K562 (cell line): ENCODE data around the gene RNU6-1. TPM values are rescaled to one million over a fixed set of nuclear protein-coding genes. Genes with fewer than 3 reads are reported as not detected.

Source experiments
- ATAC-seq: fragments of 200-7000 bp; cut with Tn5 transposase; 3 replicates; pipeline ENCODE4 v1.9.1; 2020; ENCODE audit warnings: moderate library complexity
- BruUV-seq: library from RNA; stranded (reverse); fragments of 400-500 nt; replicated peaks from 2 replicates; lab custom pipeline; 2021; lab: Mats Ljungman, UMichigan
- CTCF ChIA-PET: fragments of 300-600 bp; formaldehyde crosslinking; extraction: SDS; loops from one replicate; lab custom pipeline; 2021; ENCODE audit warnings: low intra/inter-chr PET ratio; lab: Yijun Ruan, JAX
- POLR2A ChIA-PET: fragments of 300-600, 350-650 bp; sonication (Branson Sonifier 250); formaldehyde crosslinking; extraction: SDS; loops from one replicate; lab custom pipeline; 2021; ENCODE audit warnings: antibody characterized with exemption, inconsistent platforms; lab: Yijun Ruan, JAX
- DNase-seq, 4 experiments: peaks; one replicate each; pipeline versions ENCODE4 v3.0.0 to v3.0.0-alpha.2; 2011 to 2018; ENCODE audit warnings: low spot score in 3 of 4, mixed read lengths in 3 of 4; ENCODE audit errors: extremely low read depth in 1 of 4
- FAIRE-seq: peaks from 2 replicates; lab custom pipeline; 2011; peaks lifted over from hg19 to GRCh38; lab: Jason Lieb, UNC
- H2AFZ ChIP-seq: 2 replicates; pipeline ENCODE4 v1.6.0; 2011; ENCODE audit warnings: low read depth, low read length, control low read depth, inconsistent platforms
- H3K27ac ChIP-seq: fragments of 200-600 bp; 3 replicates; pipeline ENCODE4 v1.8.0; 2011; ENCODE audit warnings: low read depth, mild to moderate bottlenecking, control low read depth, inconsistent platforms, low read length, moderate library complexity, mixed read lengths; ENCODE audit errors: extremely low read depth
- H3K27me3 ChIP-seq, 2 experiments: fragments of 300-600 bp in 1 of 2; 2 replicates in 1 of 2; 3 replicates in 1 of 2; pipeline versions ENCODE4 v1.6.0 to v1.8.0; 2011; ENCODE audit warnings: inconsistent platforms in 2 of 2, low read length in 2 of 2, mild to moderate bottlenecking in 1 of 2, mixed read lengths in 1 of 2, moderate library complexity in 1 of 2; ENCODE audit not compliant: control insufficient read depth in 2 of 2, insufficient read depth in 2 of 2
- H3K36me3 ChIP-seq: fragments of 300-600 bp; 3 replicates; pipeline ENCODE4 v1.8.0; 2011; ENCODE audit warnings: mild to moderate bottlenecking, low read length, inconsistent platforms; ENCODE audit not compliant: control insufficient read depth, insufficient read depth
- H3K4me1 ChIP-seq, 2 experiments: fragments of 200-600 bp in 1 of 2; replicated peaks in 1 of 2; 2 replicates in 1 of 2; 3 replicates in 1 of 2; pipeline versions ENCODE4 v1.5.1 to v1.8.0; 2011; ENCODE audit warnings: inconsistent platforms in 2 of 2, low read length in 2 of 2, mild to moderate bottlenecking in 1 of 2, mixed read lengths in 1 of 2, moderate library complexity in 1 of 2; ENCODE audit not compliant: control insufficient read depth in 2 of 2, insufficient read depth in 2 of 2
- H3K4me2 ChIP-seq: 2 replicates; pipeline ENCODE4 v1.6.1; 2011; ENCODE audit warnings: low read length, control low read depth, inconsistent platforms, mixed read lengths; ENCODE audit not compliant: insufficient read depth
- H3K4me3 ChIP-seq: fragments of 200-600 bp; sonication (generic), shearing (Covaris generic); 2 replicates; pipeline ENCODE4 v1.5.1; 2016; ENCODE audit warnings: control low read depth, inconsistent platforms
- H3K79me2 ChIP-seq: fragments of 200-600 bp; 3 replicates; pipeline ENCODE4 v1.8.0; 2011; ENCODE audit warnings: low read length, inconsistent platforms; ENCODE audit not compliant: control insufficient read depth, insufficient read depth
- H3K9ac ChIP-seq, 2 experiments: 2 replicates each; pipeline versions ENCODE4 v1.6.0 to v1.6.1; 2011; ENCODE audit warnings: low read depth in 2 of 2, low read length in 2 of 2, control low read depth in 1 of 2, inconsistent platforms in 1 of 2, mild to moderate bottlenecking in 1 of 2, mixed read lengths in 1 of 2; ENCODE audit not compliant: insufficient read depth in 1 of 2
- H3K9me1 ChIP-seq: one replicate; pipeline ENCODE4 v1.6.0; 2011; ENCODE audit warnings: inconsistent platforms, mild to moderate bottlenecking, low read length, moderate library complexity; ENCODE audit not compliant: control insufficient read depth, insufficient read depth
- H3K9me3 ChIP-seq: replicated peaks from 2 replicates; pipeline ENCODE4 v1.5.1; 2011; ENCODE audit warnings: low read depth, low read length, inconsistent platforms; ENCODE audit not compliant: control insufficient read depth, insufficient read depth
- H4K20me1 ChIP-seq: replicated peaks from 2 replicates; pipeline ENCODE4 v1.6.1; 2011; ENCODE audit warnings: low read length, inconsistent platforms, mixed read lengths; ENCODE audit not compliant: control insufficient read depth, insufficient read depth
- ARID1B ChIP-seq: fragments of 450-650 bp; IDR thresholded peaks from 2 replicates; pipeline ENCODE4 v1.6.1; 2016; ENCODE audit warnings: antibody characterized with exemption, mild to moderate bottlenecking, inconsistent platforms
- CREB1 ChIP-seq, 2 experiments: sonication (generic) in 1 of 2; formaldehyde crosslinking in 1 of 2; IDR thresholded peaks; 2 replicates each; pipeline versions ENCODE4 v1.6.1 to v1.8.0; 2012 to 2022; ENCODE audit warnings: inconsistent platforms in 1 of 2, mild to moderate bottlenecking in 1 of 2, missing genetic modification reagents in 1 of 2, moderate library complexity in 1 of 2
- EGR1 ChIP-seq: fragments of 450-650 bp; conservative IDR thresholded peaks from 2 replicates; pipeline ENCODE4 v1.6.1; 2017; ENCODE audit warnings: mild to moderate bottlenecking
- FOXK2 ChIP-seq, 2 experiments: fragments of 450-650 bp; IDR thresholded peaks in 1 of 2; conservative IDR thresholded peaks in 1 of 2; 2 replicates each; pipeline ENCODE4 v1.6.1; 2016; ENCODE audit warnings: low read depth in 2 of 2, mild to moderate bottlenecking in 1 of 2
- HDAC1 ChIP-seq, 2 experiments: fragments of 450-650 bp; IDR thresholded peaks; 2 replicates each; pipeline ENCODE4 v1.6.1; 2016 to 2017; ENCODE audit warnings: inconsistent platforms in 1 of 2, mild to moderate bottlenecking in 1 of 2, moderate library complexity in 1 of 2
- KLF16 ChIP-seq: IDR thresholded peaks from 2 replicates; pipeline ENCODE4 v1.6.1; 2016; ENCODE audit warnings: antibody characterized with exemption
- NR2C2 ChIP-seq, 2 experiments: fragments of 200-800 bp in 1 of 2; sonication (Bioruptor generic) in 1 of 2; sonication (generic) in 1 of 2; formaldehyde crosslinking in 1 of 2; IDR thresholded peaks; 2 replicates each; pipeline versions ENCODE4 v1.6.1 to v1.8.0; 2016 to 2022; ENCODE audit warnings: mild to moderate bottlenecking in 1 of 2, missing compliant biosample characterization in 1 of 2, missing genetic modification characterization in 1 of 2, missing genetic modification reagents in 1 of 2
- NRF1 ChIP-seq, 2 experiments: fragments of 450-650 bp; IDR thresholded peaks in 1 of 2; conservative IDR thresholded peaks in 1 of 2; 2 replicates each; pipeline ENCODE4 v1.6.1; 2014; ENCODE audit warnings: mild to moderate bottlenecking in 2 of 2
- RCOR1 ChIP-seq, 2 experiments: IDR thresholded peaks; 2 replicates each; pipeline ENCODE4 v1.6.1; 2012; ENCODE audit warnings: low read depth in 2 of 2, low read length in 2 of 2, borderline replicate concordance in 1 of 2, improper control_type of control experiment in 1 of 2
- TEAD4 ChIP-seq, 2 experiments: sonication (generic) in 1 of 2; formaldehyde crosslinking in 1 of 2; IDR thresholded peaks; 2 replicates each; pipeline versions ENCODE4 v1.6.1 to v1.8.0; 2012 to 2022; ENCODE audit warnings: borderline replicate concordance in 1 of 2, inconsistent platforms in 1 of 2, low read length in 1 of 2, mild to moderate bottlenecking in 1 of 2, missing genetic modification reagents in 1 of 2
- WGBS: fragments of 100-300 bp; shearing (Covaris generic); methylation state at CpG from one replicate; pipeline ENCODE4 v1.1.6; 2016; ENCODE audit warnings: low coverage, mixed read lengths; ENCODE audit not compliant: insufficient coverage; ENCODE audit errors: missing lambda C conversion rate; 5-methylcytosine and 5-hydroxymethylcytosine counted together
- in situ Hi-C: fragments of 300-500 bp; cut with MboI; formaldehyde crosslinking; loops from 4 replicates; pipeline ENCODE4 v1.15.0; 2018; ENCODE audit warnings: inconsistent platforms, mixed read lengths
- intact Hi-C: fragments of 100-400 bp; cut with micrococcal nuclease; formaldehyde crosslinking; loops from 2 replicates; pipeline ENCODE4 v1.14.2; 2022
- polyA plus RNA-seq, 8 experiments: library from polyadenylated mRNA; depleted of rRNA in 4 of 8; stranded (reverse) in 5 of 8; unstranded in 3 of 8; fragments of >200 nt; fragmentation: Nextera tagmentation in 2 of 8; fragmentation: Illumina TruSeq in 1 of 8; extraction: Ambion mirVana in 2 of 8; extraction: Trizol in 1 of 8; gene quantifications; 2 replicates each; pipeline versions ENCODE4 v1.2.1 to v1.2.3, GENCODE V29; 2011 to 2014; ENCODE audit warnings: inconsistent platforms in 1 of 8, missing spikeins in 1 of 8
- total RNA-seq, 7 experiments: library from RNA; depleted of rRNA in 6 of 7; stranded (reverse); fragments of >200 nt in 6 of 7; fragmentation: Illumina TruSeq in 2 of 7; extraction: Trizol in 2 of 7; gene quantifications; 2 replicates each; pipeline versions ENCODE4 v1.2.1 to v1.2.3, GENCODE V29; 2011 to 2021; ENCODE audit warnings: low replicate concordance in 1 of 7
- TF ChIP-seq, protein P1 (sequence below): fragments of 250-450 bp; sonication (Bioruptor Pico); IDR thresholded peaks from 2 replicates; pipeline ENCODE4 v1.5.0; 2020; ENCODE audit warnings: mild to moderate bottlenecking, borderline replicate concordance
- TF ChIP-seq, protein P2 (sequence below): fragments of 250-450 bp; sonication (Bioruptor Pico); IDR thresholded peaks from 2 replicates; pipeline ENCODE4 v1.8.0; 2022; ENCODE audit warnings: moderate library complexity, mild to moderate bottlenecking, inconsistent platforms

Gene RNU6-1
- total and polyA plus RNA-seq, 9 of the 15 experiments (the other 6 are each of a cell fraction or from before 2014, with no cell fraction given), result not detected

DNA sequence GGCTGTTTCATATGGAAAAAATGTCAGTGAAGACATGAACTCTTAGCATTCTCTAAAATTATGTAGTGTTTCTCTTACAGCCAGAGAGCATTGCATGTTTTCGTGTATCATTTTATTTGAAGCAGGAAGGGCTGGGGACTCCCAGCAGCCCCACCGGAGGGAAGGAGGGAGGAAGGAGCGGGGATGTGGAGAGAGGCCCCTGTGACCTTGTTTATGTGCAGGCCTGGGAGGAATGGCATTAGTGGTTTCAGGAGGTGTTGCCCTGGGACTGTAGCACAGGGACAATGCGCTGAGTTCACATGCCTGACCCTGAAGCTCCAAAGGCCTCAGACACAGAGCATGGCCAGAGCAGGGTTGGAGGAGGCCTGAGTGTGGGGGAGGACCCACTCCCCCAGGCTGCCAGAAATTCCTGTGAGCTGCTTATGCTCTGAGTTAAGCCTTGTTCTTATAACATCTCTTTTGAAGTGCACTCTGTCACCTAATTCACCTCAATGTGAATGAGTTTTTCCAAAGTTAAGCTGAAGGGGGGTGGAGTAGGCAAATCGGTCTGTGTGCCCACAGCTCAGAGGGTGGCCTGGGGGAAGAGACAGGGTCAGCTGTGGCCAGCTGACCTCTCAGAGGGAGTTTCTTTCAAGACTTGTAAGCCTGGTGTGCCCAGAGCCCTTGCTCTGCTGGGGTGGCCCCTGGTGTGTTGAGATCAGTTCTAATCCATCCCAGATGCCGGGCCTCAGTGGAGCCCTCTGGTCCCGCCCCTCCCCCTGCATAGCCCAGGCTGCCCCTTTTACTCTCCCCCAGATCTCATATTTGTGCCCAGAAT lies 3.9 kb upstream of the RNU6-1 start:
- no peaks in the 10 kb centered on the region for H3K27me3 ChIP-seq
- H3K36me3 ChIP-seq, result no peaks in the 10 kb centered on the region
- H2AFZ ChIP-seq, result peak overlapping the region; percentile 78
- ChIA-PET CTCF (no interaction called here), POLR2A (interaction anchor here (0.6 to 0.7 kb wide), 4 partner anchors 9 to 850 kb away, joined by 3 read pairs; no protein-coding TSS in a partner anchor)
- H4K20me1 ChIP-seq, result no peaks in the 10 kb centered on the region
- H3K79me2 ChIP-seq, result no peaks in the 10 kb centered on the region
- in situ Hi-C loops, result no loop called here
- peak overlapping the region; percentile 32; the same call in 1 of the 3 replicates for H3K27ac ChIP-seq
- 0 out of 2 replicates have a peak overlapping the region, but pooled peaks have one; percentile 1 for H3K4me2 ChIP-seq
- no peak overlapping the region for H3K4me3 ChIP-seq
- H3K4me1 ChIP-seq, result peaks cover 20 to 24% of the 10 kb centered on the region in 2 experiments
- no peaks in the 10 kb centered on the region for H3K9me1 ChIP-seq
- BruUV-seq, result no TSS peak
- intact Hi-C loops, result no loop called here
- peak overlapping the region in 1 of 2 experiments; percentile 57; a peak in 2 of 4 replicates for H3K9ac ChIP-seq
- ATAC-seq (peak; percentile 24), FAIRE-seq (peak; percentile 37), DNase-seq (peak in 2 of 4 experiments; percentile 30 to 62)
- H3K9me3 ChIP-seq, result no peaks in the 10 kb centered on the region
- WGBS, result 62% methylated on average over 7 of the region's 7 CpGs
- 0 out of 2 replicates have a peak, but pooled peaks have one; percentile 12 for TF ChIP-seq ARID1B
- 0 out of 2 replicates have a peak, but pooled peaks have one; percentile 15 for TF ChIP-seq TEAD4 (IDR thresholded peaks at IDR 0.05; ENCODE audit: low read length)
- no peak for TF ChIP-seq TEAD4 (CRISPR knock-in tag; IDR thresholded peaks at IDR 0.05; ENCODE audit: borderline replicate concordance)
- TF ChIP-seq FOXK2 (conservative IDR thresholded peaks at IDR 0.05 in 1 of 2, IDR thresholded peaks at IDR 0.05 in 1 of 2; ENCODE audit: low read depth in 2 of 2), result 0 out of 4 replicates have a peak, but pooled peaks of 1 of the 2 experiments have one; percentile 36
- TF ChIP-seq, protein P1, sequence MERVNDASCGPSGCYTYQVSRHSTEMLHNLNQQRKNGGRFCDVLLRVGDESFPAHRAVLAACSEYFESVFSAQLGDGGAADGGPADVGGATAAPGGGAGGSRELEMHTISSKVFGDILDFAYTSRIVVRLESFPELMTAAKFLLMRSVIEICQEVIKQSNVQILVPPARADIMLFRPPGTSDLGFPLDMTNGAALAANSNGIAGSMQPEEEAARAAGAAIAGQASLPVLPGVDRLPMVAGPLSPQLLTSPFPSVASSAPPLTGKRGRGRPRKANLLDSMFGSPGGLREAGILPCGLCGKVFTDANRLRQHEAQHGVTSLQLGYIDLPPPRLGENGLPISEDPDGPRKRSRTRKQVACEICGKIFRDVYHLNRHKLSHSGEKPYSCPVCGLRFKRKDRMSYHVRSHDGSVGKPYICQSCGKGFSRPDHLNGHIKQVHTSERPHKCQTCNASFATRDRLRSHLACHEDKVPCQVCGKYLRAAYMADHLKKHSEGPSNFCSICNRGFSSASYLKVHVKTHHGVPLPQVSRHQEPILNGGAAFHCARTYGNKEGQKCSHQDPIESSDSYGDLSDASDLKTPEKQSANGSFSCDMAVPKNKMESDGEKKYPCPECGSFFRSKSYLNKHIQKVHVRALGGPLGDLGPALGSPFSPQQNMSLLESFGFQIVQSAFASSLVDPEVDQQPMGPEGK (CRISPR knock-in tag), result no peak
- peak in 1 of 2 experiments; percentile 12; a peak in 1 of 4 replicates for TF ChIP-seq RCOR1 (IDR thresholded peaks at IDR 0.05; ENCODE audit: borderline replicate concordance in 1 of 2, low read depth in 2 of 2, low read length in 2 of 2)
- TF ChIP-seq EGR1, result peak; percentile 65
- TF ChIP-seq CREB1 (IDR thresholded peaks at IDR 0.05), result no peak
- no peak for TF ChIP-seq CREB1 (CRISPR knock-in tag; IDR thresholded peaks at IDR 0.05)
- TF ChIP-seq HDAC1 (IDR thresholded peaks at IDR 0.05), result 0 out of 4 replicates have a peak, but pooled peaks of 1 of the 2 experiments have one; percentile 23
- TF ChIP-seq, protein P2, sequence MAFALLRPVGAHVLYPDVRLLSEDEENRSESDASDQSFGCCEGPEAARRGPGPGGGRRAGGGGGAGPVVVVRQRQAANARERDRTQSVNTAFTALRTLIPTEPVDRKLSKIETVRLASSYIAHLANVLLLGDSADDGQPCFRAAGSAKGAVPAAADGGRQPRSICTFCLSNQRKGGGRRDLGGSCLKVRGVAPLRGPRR (CRISPR knock-in tag), result no peak
- TF ChIP-seq KLF16, result 0 out of 2 replicates have a peak, but pooled peaks have one; percentile 8
- TF ChIP-seq NR2C2 (CRISPR knock-in tag; IDR thresholded peaks at IDR 0.05), result no peak
- TF ChIP-seq NR2C2 (tag; IDR thresholded peaks at IDR 0.05), result 0 out of 2 replicates have a peak, but pooled peaks have one; percentile 30
- TF ChIP-seq NRF1 (conservative IDR thresholded peaks at IDR 0.05 in 1 of 2, IDR thresholded peaks at IDR 0.05 in 1 of 2), result peak; percentile 11 to 24; a peak in 3 of 4 replicates
